Hypothalamus (tissue), 51 donors: Measurements from ENCODE around the gene SYP.

Source experiments
- DNase-seq, 51 donors: peaks; one replicate each; lab custom pipeline; 2025; lab: John Stamatoyannopoulos, UW

The SYP gene

GRCh38 chrX:49199906-49200771 lies at the start of gene SYP:
Gene SYP (minus strand): TSS chrX:49200193. CDS start chrX:49200186, 7 bp downstream.
- peak; percentile 8 to 88 (median 74) for DNase-seq

DNA sequence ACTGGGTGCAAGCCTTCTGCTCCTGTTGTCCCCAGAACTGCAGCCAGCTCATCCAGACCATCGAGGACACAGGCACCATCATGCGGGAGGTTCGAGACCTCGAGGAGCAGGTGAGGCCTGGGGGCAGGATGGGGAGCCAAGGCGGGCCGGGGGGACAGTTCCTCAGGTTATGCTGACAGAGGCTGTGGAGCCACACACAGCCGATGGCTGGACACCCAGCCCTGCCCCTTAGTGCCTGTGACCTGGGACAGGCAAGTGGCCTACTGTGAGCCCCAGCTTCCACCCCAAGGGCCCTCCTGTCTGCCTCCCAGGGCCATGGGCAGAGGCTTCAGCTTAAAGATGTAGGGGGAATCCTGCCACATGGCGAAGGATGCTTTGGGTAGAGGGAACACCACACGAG lies 49.6 kb upstream of the SYP start:
- DNase-seq = no peak

DNA sequence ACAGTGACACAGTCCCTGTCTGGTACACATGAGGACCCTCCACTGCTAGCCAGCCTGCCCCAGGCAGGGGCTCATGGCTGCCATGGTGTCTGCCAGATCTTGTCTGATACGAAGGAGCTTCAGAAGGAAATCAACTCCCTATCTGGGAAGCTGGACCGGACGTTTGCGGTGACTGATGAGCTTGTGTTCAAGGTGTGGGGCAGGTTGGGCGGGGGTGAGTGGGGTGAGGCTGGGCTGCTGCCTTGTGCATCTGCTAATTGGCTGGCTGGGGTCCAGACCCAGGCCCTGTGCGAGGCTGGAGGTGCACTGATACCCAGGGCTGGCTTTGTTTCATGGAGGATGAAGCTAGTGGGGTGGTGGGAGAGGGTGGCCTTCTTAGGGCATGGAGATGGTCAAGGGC lies 49.1 kb upstream of the SYP start:
- DNase-seq = no peak

DNA sequence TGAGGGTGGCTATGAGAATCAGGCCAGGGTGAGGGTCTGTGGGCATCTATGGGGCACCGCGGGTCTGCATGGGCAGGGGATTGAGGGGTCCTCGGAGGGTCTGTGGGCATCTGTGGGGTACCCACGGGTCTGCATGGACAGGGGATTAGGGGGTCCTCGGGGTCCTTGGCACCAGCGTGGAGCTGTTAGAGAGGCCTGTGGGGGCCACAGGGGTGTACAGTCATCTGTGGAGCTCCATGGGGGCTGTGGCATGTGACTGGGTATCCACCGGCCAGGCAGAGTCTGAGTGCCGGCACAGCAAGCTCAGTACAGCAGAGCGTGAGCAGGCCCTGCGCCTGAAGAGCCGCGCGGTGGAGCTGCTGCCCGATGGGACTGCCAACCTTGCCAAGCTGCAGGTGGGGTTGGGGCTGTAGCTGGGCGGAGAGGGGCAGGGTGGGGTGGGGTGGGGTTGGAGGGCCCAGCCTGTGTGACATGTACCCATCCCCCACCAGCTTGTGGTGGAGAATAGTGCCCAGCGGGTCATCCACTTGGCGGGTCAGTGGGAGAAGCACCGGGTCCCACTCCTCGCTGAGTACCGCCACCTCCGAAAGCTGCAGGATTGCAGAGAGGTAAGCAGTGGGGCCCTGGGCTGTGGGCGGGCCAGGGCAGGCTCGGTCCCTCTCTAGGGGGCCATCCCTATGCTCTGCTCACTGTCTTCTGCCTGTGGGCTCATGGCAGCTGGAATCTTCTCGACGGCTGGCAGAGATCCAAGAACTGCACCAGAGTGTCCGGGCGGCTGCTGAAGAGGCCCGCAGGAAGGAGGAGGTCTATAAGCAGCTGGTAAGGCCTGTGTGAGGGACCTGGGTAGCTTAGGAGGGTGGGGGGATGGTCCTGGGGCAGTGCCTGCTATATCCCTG lies 48.2 kb upstream of the SYP start:
- DNase-seq = no peak

DNA sequence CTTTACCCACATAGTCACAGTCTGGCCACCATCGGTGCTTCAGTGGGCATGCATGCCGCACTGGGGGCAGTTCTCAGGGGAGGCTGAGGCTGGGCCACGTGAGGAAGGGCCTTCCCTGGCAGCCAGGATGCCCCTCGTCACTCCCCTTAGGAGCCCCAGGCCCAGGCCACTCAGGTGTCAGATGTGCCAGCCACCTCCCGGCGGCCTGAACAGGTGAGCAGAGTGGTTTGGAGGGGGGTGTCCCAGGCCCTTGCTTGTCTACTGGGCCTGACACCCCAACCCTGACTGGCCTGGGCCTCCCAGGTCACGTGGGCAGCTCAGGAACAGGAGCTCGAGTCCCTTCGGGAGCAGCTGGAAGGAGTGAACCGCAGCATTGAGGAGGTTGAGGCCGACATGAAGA lies 47.4 kb upstream of the SYP start:
- no peak for DNase-seq

DNA sequence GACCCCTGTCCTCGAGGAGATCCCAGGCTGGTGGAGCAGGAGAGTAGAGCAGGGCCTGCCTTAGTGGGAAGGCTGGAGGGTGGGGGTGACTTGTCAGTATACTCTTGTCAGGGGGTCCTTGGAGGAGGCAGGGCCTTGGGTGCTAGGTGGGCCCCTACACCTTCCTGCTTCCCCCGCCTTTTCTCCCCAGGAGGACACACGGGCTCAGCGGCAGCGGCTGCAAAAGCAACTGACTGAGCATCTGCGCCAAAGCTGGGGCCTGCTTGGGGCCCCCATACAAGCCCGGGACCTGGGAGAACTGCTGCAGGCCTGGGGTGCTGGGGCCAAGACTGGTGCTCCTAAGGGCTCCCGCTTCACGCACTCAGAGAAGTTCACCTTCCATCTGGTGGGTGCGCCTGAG lies 46.5 kb upstream of the SYP start:
- no peak for DNase-seq

DNA sequence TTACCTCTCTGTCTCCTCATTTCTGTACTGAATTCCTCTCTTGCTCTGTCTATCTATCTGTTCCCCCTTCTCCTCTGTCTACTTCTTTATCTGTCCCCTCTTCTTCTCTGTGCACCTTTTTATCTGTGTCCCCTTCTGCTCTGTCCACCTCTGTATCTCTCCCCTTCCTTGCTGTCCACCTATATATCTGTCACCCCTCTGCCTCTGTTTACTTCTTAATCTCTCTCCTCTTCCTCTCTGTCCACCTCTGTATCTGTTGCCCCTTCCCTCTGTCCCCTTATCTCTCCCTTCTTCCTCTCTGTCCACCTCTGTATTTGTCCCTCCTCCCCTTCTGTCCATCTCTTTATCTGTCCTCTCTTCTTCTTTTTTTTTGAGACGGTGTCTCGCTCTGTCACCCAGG lies 44.2 kb upstream of the SYP start:
- DNase-seq = no peak

DNA sequence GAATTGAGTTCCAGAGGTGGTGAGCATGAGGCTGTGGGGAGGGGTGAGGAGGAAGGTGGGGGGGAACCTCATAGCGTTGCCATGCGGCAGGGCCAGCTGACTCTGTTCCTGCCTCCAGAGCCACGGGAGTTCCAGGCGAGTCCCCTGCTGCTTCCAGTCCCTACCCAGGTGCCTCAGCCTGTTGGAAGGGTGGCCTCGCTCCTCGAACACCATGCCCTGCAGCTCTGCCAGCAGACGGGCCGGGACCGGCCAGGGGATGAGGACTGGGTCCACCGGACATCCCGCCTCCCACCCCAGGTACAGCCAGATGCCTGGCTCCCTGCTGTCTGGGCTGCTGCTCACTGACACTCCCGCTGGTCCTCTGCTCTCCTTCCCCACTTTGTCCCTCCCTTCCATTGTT lies 43.2 kb upstream of the SYP start:
- no peak for DNase-seq

- no peak for DNase-seq
These were observed 42.6 kb upstream of the SYP start for GRCh38 chrX:49242545-49243066.

DNA sequence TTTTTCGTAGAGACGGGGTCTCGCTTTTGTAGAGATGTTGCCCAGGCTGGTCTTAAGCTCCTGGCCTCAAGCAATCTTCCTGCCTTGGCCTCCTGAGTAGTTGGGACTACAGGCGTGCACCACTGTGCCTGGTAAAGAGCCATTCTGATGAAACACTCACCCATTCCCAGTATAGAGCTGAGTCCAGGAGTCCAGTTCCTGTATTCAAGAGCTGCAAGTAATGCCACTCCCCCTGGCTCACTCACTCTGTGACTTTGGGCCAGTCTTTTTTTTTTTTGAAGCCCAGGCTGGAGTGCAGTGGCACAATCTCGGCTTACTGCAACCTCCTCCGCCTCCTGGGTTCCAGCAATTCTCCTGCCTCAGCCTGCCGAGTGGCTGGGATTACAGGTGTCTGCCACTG lies 38.7 kb upstream of the SYP start:
- no peak for DNase-seq

DNA sequence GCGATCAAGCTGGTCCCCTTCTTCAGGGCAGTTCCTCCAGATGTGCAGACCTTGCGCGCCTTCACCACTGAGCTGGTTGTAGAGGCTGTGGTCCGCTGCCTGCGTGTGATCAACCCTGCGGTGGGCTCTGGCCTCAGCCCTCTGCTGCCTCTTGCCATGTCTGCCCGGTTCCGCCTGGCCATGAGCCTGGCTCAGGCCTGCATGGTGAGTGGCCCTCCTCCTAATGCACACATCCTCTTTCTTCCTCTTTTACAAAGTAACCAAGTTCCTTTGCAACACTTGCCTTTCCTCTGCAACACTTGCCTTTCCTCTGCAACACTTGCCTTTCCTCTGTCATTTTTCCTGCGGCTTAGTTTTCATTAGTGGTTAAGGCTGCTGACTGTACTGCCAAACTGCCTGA lies 37.1 kb upstream of the SYP start:
- peak in 1 of 51 donors; percentile 1 for DNase-seq

GRCh38 chrX:49233887-49234555 lies 34.0 kb upstream of the SYP start:
- no peak for DNase-seq

DNA sequence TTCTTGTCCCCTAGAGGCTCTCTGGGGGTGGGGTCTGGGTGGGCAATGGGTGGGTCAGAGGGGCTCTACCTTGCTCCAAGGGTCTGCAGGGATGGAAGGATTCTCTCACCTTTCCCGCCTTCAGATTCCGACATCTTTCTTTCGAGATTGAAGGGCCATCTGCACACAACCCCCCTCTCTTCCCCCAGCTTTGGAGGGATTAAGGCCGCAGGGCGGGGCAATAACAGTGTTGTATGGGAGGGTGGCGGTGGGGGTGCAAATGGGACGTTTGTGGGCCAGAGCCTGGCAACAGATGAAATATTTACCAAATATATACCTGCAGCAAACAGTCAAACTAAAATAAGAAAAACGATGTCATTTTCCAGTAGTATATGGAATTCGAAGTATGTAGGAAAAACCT lies 33.2 kb upstream of the SYP start, which contains the start of gene CACNA1F:
Gene CACNA1F, minus strand, starts transcription at position 165 of the 400 bp plus-strand sequence. Its CDS starts 31 bp downstream, at position 134.
- DNase-seq = no peak

GRCh38 chrX:49232525-49232924 lies 32.5 kb upstream of the SYP start:
- no peak for DNase-seq

- DNase-seq = no peak
These were observed 31.5 kb upstream of the SYP start for GRCh38 chrX:49231333-49232000.

DNA sequence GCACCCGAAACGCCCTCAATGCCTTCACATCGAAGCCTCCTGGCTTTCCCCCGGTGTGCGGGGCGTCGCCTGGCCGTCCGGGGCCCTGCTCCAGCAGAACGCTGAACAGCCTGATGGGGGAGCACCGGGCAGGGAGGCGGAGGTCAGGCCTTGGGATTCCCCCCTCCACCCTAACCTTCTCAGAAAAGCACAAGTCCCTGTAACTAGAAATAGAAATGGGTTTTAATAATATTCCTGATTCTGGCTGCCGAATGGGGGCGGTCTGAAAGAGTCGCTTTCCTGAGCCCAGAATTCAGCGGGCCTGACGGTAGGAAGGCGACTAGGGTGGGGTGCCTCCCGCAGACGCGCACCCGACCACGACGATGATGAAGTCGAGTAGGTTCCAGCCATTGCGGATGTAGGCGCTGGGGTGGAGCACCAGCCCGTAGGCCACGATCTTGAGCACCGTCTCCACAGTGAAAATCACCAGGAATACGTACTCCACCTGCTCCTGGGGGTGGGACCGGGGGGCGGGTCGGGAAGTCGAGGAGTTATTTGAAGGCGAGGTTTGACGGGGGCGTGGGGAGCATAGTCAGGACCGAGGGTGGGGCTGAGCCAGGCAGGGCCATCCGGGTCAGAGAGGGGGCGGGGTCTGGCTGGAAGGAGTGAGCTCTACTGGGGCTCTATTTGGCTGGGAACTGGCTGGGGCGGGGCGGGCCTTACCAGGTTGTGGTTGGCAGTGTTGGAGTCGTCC lies 30.7 kb upstream of the SYP start:
- DNase-seq = peak in 13 of 51 donors; percentile 0 to 17 (median 4)

GRCh38 chrX:49228185-49228584 lies 28.2 kb upstream of the SYP start:
- DNase-seq = no peak

DNA sequence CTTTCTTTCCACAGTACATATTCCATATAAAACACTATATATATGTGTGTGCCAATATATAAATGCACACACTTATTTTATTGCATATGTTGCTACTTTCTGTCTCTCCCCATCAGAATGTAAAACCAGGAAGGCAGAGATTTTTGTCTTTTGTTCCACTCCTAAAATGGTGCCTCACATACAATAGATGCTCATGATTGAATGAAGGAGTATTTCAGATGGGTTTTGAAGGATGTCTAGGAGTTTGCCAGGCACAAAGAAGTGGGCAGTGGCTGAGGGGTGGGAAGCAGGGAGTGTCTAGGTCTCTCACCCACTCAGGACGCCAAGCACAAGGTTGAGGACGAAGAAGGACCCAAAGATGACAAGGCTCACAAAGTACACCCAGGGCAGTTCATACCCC lies 27.7 kb upstream of the SYP start:
- no peak for DNase-seq

- DNase-seq = no peak
These were observed 27.0 kb upstream of the SYP start for GRCh38 chrX:49226946-49227345.

DNA sequence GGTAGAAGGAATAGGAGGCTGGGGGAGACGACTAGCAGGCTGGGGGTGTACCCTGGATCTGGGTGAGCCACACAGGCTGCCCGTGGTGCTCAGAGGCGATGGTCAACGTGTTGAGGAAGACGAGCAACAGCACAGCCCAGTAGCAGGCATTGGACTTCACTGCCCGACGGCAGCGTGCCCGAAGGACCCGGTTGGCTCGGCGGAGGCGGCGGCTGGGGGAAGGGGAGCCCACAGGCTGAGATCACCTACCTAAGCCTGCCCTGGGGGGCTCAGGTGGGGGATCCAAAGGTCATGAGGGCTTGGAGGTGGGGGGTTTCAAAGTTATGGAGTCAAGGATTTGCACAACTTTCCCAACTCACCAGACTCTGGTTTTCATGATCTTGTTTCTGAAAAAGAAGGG lies 25.9 kb upstream of the SYP start:
- DNase-seq = no peak
